Suprapubic skin (tissue), 4 donors: ENCODE measurements around the gene TBC1D16. TPM values are rescaled to one million over a fixed set of nuclear protein-coding genes. Genes with fewer than 3 reads are reported as not detected.
A peak's percentile ranks its signal among the peaks of the same experiment; 100 is the strongest.

Source experiments
- DNase-seq, 2 donors: peaks; one replicate each; pipeline ENCODE4 v3.0.0-alpha.2; 2019; ENCODE audit warnings: low spot score in 2 of 2
- H3K27ac ChIP-seq: fragments of 200-600 bp; sonication (generic); one replicate; pipeline ENCODE4 v1.5.1; 2019
- H3K27me3 ChIP-seq: fragments of 200-600 bp; sonication (generic); one replicate; pipeline ENCODE4 v1.5.1; 2019
- H3K36me3 ChIP-seq: fragments of 200-600 bp; sonication (generic); one replicate; pipeline ENCODE4 v1.5.1; 2019
- H3K4me1 ChIP-seq: fragments of 200-600 bp; sonication (generic); one replicate; pipeline ENCODE4 v1.5.1; 2019
- H3K4me3 ChIP-seq: fragments of 200-600 bp; sonication (generic); one replicate; pipeline ENCODE4 v1.5.1; 2019; ENCODE audit warnings: mild to moderate bottlenecking
- H3K9me3 ChIP-seq: fragments of 200-600 bp; sonication (generic); one replicate; pipeline ENCODE4 v1.5.1; 2019
- CTCF ChIP-seq, 2 donors: fragments of 200-600 bp in 1 of 2; fragments of 450-650 bp in 1 of 2; sonication (generic) in 1 of 2; IDR thresholded peaks; one replicate each; pipeline ENCODE4 v1.5.1; 2016 to 2019; ENCODE audit warnings: antibody characterized with exemption in 2 of 2, mild to moderate bottlenecking in 1 of 2, moderate library complexity in 1 of 2
- EP300 ChIP-seq: sonication (generic); formaldehyde crosslinking; IDR thresholded peaks from one replicate; pipeline ENCODE4 v1.6.1; 2017; ENCODE audit warnings: antibody characterized with exemption
- POLR2A ChIP-seq, 2 donors: fragments of 450-650 bp; IDR thresholded peaks; one replicate each; pipeline ENCODE4 v1.6.1; 2017; ENCODE audit warnings: antibody characterized with exemption in 2 of 2, mild to moderate bottlenecking in 2 of 2, moderate library complexity in 2 of 2
- POLR2AphosphoS5 ChIP-seq, 3 donors: sonication (generic); formaldehyde crosslinking; IDR thresholded peaks; one replicate each; pipeline ENCODE4 v1.6.1; 2017; ENCODE audit warnings: antibody characterized with exemption in 3 of 3
- WGBS: methylation state at CpG from one replicate; pipeline ENCODE4 v1.1.5; 2018; 5-methylcytosine and 5-hydroxymethylcytosine counted together
- total RNA-seq, 4 donors: library from RNA; depleted of rRNA; stranded (reverse); fragments of >200 nt; gene quantifications; one replicate each; pipeline ENCODE4 v1.1.0, GENCODE V29; 2016

Gene TBC1D16
- total RNA-seq, 4 donors from 2014 or later = 18.6 to 33.6 (median 22.7) TPM

- peaks cover 34% of the 10 kb centered on the region for H3K36me3 ChIP-seq
- no peaks in the 10 kb centered on the region for H3K27me3 ChIP-seq
- H3K9me3 ChIP-seq = no peaks in the 10 kb centered on the region
- peak; percentile 55 to 78 for DNase-seq
- H3K4me3 ChIP-seq = no peak overlapping the region
- TF ChIP-seq EP300 (no peak), POLR2AphosphoS5 (IDR thresholded peaks at IDR 0.05) (no peak)
- H3K4me1 ChIP-seq = peaks cover 19% of the 10 kb centered on the region
- H3K27ac ChIP-seq = peak overlapping the region; percentile 39
- WGBS = 94% methylated on average over 31 of the region's 31 CpGs
Measured at GRCh38 chr17:79950306-79950705, 85.4 kb downstream of the TBC1D16 start.

GRCh38 chr17:79949656-79950209 is 85.9 kb downstream of the TBC1D16 start:
- Histone ChIP-seq H3K4me1 (peaks cover 19% of the 10 kb centered on the region), H3K36me3 (peaks cover 40% of the 10 kb centered on the region), H3K27me3 (no peaks in the 10 kb centered on the region), H3K9me3 (no peaks in the 10 kb centered on the region), H3K4me3 (no peak overlapping the region), H3K27ac (no peak overlapping the region)
- peak; percentile 54 to 61 for DNase-seq
- TF ChIP-seq POLR2AphosphoS5 (IDR thresholded peaks at IDR 0.05) (no peak), CTCF (IDR thresholded peaks at IDR 0.05) (no peak), POLR2A (IDR thresholded peaks at IDR 0.05) (no peak), EP300 (no peak)
- 90% methylated on average over 27 of the region's 27 CpGs for WGBS

- Histone ChIP-seq H3K4me1 (peaks cover 19% of the 10 kb centered on the region), H3K36me3 (peaks cover 46% of the 10 kb centered on the region), H3K9me3 (no peaks in the 10 kb centered on the region), H3K27ac (no peak overlapping the region), H3K27me3 (no peaks in the 10 kb centered on the region), H3K4me3 (no peak overlapping the region)
- 98% methylated on average over 9 of the region's 29 CpGs for WGBS
- TF ChIP-seq POLR2AphosphoS5 (IDR thresholded peaks at IDR 0.05) (no peak), POLR2A (IDR thresholded peaks at IDR 0.05) (no peak), EP300 (no peak), CTCF (IDR thresholded peaks at IDR 0.05) (no peak)
- DNase-seq = peak; percentile 51 to 71
Measured at GRCh38 chr17:79948945-79949655, 86.6 kb downstream of the TBC1D16 start.

- WGBS = 93% methylated on average over 10 of the region's 10 CpGs
- peaks cover 52% of the 10 kb centered on the region for H3K36me3 ChIP-seq
- no peak overlapping the region for H3K4me3 ChIP-seq
- H3K27me3 ChIP-seq = no peaks in the 10 kb centered on the region
- no peak for TF ChIP-seq CTCF (IDR thresholded peaks at IDR 0.05)
- no peak for TF ChIP-seq POLR2A (IDR thresholded peaks at IDR 0.05)
- no peak for TF ChIP-seq POLR2AphosphoS5 (IDR thresholded peaks at IDR 0.05)
- no peak for TF ChIP-seq EP300
- H3K4me1 ChIP-seq = peaks cover 19% of the 10 kb centered on the region
- no peaks in the 10 kb centered on the region for H3K9me3 ChIP-seq
- peak in 1 of 2 donors; percentile 52 for DNase-seq
- H3K27ac ChIP-seq = no peak overlapping the region
Measured at GRCh38 chr17:79948406-79948944, 87.2 kb downstream of the TBC1D16 start.

GRCh38 chr17:79947351-79948031 is 88.2 kb downstream of the TBC1D16 start:
- Histone ChIP-seq H3K27ac (no peak overlapping the region), H3K36me3 (peaks cover 62% of the 10 kb centered on the region), H3K9me3 (no peaks in the 10 kb centered on the region), H3K4me1 (peaks cover 17% of the 10 kb centered on the region), H3K4me3 (no peak overlapping the region), H3K27me3 (no peaks in the 10 kb centered on the region)
- 89% methylated on average over 19 of the region's 31 CpGs for WGBS
- DNase-seq = peak; percentile 56 to 70
- TF ChIP-seq EP300 (no peak), POLR2A (IDR thresholded peaks at IDR 0.05) (no peak), CTCF (IDR thresholded peaks at IDR 0.05) (no peak), POLR2AphosphoS5 (IDR thresholded peaks at IDR 0.05) (no peak)
